HEK293T (cell line): ENCODE results near the gene EPG5.

Source experiments
- ELF4 ChIP-seq: fragments of 450-650 bp; IDR thresholded peaks from 2 replicates; pipeline ENCODE4 v1.6.1; 2017; ENCODE audit warnings: antibody characterized with exemption
- FOXA1 ChIP-seq: fragments of 450-650 bp; IDR thresholded peaks from 2 replicates; pipeline ENCODE4 v1.6.1; 2016; ENCODE audit warnings: mild to moderate bottlenecking
- FOXK2 ChIP-seq: fragments of 450-650 bp; IDR thresholded peaks from 2 replicates; pipeline ENCODE4 v1.6.1; 2016; ENCODE audit warnings: mild to moderate bottlenecking
- FOXM1 ChIP-seq: fragments of 450-650 bp; IDR thresholded peaks from 2 replicates; pipeline ENCODE4 v1.6.1; 2017; ENCODE audit warnings: mild to moderate bottlenecking, borderline replicate concordance
- SP1 ChIP-seq: fragments of 450-650 bp; IDR thresholded peaks from 2 replicates; pipeline ENCODE4 v1.6.1; 2017
- TF ChIP-seq, protein P1 (sequence below): fragments of 450-650 bp; IDR thresholded peaks from 2 replicates; pipeline ENCODE4 v1.6.1; 2016

DNA sequence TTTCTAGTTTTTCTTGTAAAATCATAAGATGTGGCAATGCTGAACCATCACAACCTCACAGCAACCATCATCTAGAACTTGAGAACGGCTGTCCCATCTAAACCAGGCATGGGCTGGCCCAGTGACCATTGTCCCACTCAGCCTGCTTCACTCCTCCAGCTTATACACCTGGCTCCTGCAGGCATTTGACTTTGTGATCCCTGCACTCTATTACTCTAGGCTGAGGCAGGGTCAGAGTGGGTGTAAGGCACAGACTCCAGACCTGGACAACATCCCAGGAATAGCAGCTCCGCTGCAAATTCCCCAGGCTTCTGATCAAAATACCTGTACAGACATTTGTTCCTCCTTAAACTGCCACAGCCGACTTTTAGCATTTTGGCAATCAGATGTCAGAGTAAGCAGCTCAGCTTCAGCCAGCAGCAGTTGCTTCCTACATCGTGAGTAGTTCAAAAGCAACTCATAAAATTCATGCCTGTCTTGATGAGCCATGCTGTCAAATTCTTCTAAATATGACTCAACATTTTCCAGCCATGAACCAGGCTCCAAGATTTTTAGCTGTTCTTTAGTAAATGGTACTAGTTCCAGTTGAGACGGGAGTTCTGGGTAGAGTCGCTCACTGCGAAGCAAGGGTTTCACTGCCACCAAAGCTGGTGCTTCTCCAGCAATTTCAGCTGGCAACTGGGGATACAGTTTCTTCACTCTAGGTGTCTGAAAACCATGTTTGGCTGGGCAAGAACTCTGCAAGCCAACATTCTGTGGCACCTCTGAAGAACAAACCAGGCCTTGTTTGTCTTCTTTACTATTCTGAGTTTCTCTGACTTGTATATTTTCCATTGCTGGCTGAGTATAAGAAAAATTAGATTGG lies 12.8 kb downstream of the EPG5 start:
- TF ChIP-seq, protein P1, sequence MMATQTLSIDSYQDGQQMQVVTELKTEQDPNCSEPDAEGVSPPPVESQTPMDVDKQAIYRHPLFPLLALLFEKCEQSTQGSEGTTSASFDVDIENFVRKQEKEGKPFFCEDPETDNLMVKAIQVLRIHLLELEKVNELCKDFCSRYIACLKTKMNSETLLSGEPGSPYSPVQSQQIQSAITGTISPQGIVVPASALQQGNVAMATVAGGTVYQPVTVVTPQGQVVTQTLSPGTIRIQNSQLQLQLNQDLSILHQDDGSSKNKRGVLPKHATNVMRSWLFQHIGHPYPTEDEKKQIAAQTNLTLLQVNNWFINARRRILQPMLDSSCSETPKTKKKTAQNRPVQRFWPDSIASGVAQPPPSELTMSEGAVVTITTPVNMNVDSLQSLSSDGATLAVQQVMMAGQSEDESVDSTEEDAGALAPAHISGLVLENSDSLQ = no peak
- no peak for TF ChIP-seq FOXK2
- no peak for TF ChIP-seq ELF4
- TF ChIP-seq SP1 = no peak
- no peak for TF ChIP-seq FOXA1
- no peak for TF ChIP-seq FOXM1
